ENCODE measurements around the gene ANKMY1. TPM values are rescaled to one million over a fixed set of nuclear protein-coding genes. Genes with fewer than 3 reads are reported as not detected.

Gene ANKMY1
- total and polyA plus RNA-seq, 2 experiments from 2014 or later: 2.3 to 8.9 TPM

DNA sequence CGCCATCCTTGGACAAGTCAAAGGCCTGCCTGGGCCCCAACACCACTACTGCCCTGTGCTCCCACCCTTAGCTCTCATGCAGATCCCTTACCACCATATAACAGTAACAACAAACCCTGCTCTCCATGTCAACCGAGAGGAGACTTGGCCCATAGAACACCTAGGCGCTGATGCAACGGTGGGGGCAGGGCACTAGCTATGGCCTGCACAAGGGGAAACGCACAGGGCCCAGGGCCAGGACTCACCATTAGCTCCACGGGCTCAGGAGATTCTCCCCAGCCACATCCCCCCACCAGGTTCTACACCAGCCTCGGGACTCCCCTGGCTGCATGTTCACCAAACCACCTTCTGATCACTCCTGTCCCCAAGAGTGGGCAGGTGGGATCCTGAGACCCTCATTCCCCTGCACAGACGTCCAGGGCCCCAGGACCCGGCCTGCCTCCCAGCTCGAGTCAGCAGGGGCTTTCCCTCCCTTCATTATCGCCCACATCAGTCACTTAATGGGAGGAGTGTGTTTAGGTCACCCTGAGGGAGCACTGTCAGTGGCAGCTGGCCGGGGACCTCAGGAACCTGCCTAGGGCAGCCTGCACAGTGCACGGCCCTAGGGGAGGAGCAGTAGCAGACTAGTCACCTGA is 29.3 kb downstream of the ANKMY1 start:
- no peaks in the 10 kb centered on the region for H3K4me1 Mint-ChIP-seq
- no peaks in the 10 kb centered on the region for H3K27me3 ChIP-seq (ENCODE audit: insufficient read depth)
- no peak overlapping the region for H3K27ac Mint-ChIP-seq
- H3K4me3 ChIP-seq: no peak overlapping the region
- H3K27me3 Mint-ChIP-seq (ENCODE audit: insufficient read depth, low read depth, poor library complexity): peaks cover 5% of the 10 kb centered on the region
- ATAC-seq: no peak
- no peak overlapping the region for H3K27ac ChIP-seq (ENCODE audit: low read depth)
- H3K4me2 ChIP-seq: no peak overlapping the region
- no peaks in the 10 kb centered on the region for H3F3A ChIP-seq (replicated peaks; ENCODE audit: low read depth)
- H3K9me2 ChIP-seq (ENCODE audit: insufficient read depth): peaks cover 3% of the 10 kb centered on the region; the same call in 1 of the 2 replicates
- H3K9me3 Mint-ChIP-seq: peaks cover 86% of the 10 kb centered on the region
- peaks cover 14% of the 10 kb centered on the region; the same call in 1 of the 2 replicates for H3K36me3 ChIP-seq (ENCODE audit: insufficient read depth)
- H4K20me1 ChIP-seq (replicated peaks; ENCODE audit: insufficient read depth): no peaks in the 10 kb centered on the region
- no peak overlapping the region for H2AFZ ChIP-seq
- H3K36me3 Mint-ChIP-seq (ENCODE audit: low read depth): peaks cover 75% of the 10 kb centered on the region
- H3K79me2 ChIP-seq (replicated peaks; ENCODE audit: insufficient read depth): no peaks in the 10 kb centered on the region
- H3K4me1 ChIP-seq (ENCODE audit: insufficient read depth): no peaks in the 10 kb centered on the region
- no peak for DNase-seq (ENCODE audit: low spot score)
- H3K4me3 Mint-ChIP-seq: no peak overlapping the region
- TF ChIP-seq CREB1 (CRISPR knock-in tag; IDR thresholded peaks at IDR 0.05; ENCODE audit: low read depth): no peak
- TF ChIP-seq JUNB (IDR thresholded peaks at IDR 0.05; ENCODE audit: unreplicated experiment): no peak
- TF ChIP-seq, protein P1, sequence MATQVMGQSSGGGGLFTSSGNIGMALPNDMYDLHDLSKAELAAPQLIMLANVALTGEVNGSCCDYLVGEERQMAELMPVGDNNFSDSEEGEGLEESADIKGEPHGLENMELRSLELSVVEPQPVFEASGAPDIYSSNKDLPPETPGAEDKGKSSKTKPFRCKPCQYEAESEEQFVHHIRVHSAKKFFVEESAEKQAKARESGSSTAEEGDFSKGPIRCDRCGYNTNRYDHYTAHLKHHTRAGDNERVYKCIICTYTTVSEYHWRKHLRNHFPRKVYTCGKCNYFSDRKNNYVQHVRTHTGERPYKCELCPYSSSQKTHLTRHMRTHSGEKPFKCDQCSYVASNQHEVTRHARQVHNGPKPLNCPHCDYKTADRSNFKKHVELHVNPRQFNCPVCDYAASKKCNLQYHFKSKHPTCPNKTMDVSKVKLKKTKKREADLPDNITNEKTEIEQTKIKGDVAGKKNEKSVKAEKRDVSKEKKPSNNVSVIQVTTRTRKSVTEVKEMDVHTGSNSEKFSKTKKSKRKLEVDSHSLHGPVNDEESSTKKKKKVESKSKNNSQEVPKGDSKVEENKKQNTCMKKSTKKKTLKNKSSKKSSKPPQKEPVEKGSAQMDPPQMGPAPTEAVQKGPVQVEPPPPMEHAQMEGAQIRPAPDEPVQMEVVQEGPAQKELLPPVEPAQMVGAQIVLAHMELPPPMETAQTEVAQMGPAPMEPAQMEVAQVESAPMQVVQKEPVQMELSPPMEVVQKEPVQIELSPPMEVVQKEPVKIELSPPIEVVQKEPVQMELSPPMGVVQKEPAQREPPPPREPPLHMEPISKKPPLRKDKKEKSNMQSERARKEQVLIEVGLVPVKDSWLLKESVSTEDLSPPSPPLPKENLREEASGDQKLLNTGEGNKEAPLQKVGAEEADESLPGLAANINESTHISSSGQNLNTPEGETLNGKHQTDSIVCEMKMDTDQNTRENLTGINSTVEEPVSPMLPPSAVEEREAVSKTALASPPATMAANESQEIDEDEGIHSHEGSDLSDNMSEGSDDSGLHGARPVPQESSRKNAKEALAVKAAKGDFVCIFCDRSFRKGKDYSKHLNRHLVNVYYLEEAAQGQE (IDR thresholded peaks at IDR 0.05; ENCODE audit: unreplicated experiment): no peak
- no peak for TF ChIP-seq NANOG (IDR thresholded peaks at IDR 0.05; ENCODE audit: borderline replicate concordance)
- no peak for TF ChIP-seq EZH2phosphoT487 (IDR thresholded peaks at IDR 0.05; ENCODE audit: unreplicated experiment)
- no peak for TF ChIP-seq STAT1 (IDR thresholded peaks at IDR 0.05; ENCODE audit: unreplicated experiment)
- TF ChIP-seq POLR2AphosphoS5 (IDR thresholded peaks at IDR 0.05; ENCODE audit: low read depth): no peak
- TF ChIP-seq, protein P2, sequence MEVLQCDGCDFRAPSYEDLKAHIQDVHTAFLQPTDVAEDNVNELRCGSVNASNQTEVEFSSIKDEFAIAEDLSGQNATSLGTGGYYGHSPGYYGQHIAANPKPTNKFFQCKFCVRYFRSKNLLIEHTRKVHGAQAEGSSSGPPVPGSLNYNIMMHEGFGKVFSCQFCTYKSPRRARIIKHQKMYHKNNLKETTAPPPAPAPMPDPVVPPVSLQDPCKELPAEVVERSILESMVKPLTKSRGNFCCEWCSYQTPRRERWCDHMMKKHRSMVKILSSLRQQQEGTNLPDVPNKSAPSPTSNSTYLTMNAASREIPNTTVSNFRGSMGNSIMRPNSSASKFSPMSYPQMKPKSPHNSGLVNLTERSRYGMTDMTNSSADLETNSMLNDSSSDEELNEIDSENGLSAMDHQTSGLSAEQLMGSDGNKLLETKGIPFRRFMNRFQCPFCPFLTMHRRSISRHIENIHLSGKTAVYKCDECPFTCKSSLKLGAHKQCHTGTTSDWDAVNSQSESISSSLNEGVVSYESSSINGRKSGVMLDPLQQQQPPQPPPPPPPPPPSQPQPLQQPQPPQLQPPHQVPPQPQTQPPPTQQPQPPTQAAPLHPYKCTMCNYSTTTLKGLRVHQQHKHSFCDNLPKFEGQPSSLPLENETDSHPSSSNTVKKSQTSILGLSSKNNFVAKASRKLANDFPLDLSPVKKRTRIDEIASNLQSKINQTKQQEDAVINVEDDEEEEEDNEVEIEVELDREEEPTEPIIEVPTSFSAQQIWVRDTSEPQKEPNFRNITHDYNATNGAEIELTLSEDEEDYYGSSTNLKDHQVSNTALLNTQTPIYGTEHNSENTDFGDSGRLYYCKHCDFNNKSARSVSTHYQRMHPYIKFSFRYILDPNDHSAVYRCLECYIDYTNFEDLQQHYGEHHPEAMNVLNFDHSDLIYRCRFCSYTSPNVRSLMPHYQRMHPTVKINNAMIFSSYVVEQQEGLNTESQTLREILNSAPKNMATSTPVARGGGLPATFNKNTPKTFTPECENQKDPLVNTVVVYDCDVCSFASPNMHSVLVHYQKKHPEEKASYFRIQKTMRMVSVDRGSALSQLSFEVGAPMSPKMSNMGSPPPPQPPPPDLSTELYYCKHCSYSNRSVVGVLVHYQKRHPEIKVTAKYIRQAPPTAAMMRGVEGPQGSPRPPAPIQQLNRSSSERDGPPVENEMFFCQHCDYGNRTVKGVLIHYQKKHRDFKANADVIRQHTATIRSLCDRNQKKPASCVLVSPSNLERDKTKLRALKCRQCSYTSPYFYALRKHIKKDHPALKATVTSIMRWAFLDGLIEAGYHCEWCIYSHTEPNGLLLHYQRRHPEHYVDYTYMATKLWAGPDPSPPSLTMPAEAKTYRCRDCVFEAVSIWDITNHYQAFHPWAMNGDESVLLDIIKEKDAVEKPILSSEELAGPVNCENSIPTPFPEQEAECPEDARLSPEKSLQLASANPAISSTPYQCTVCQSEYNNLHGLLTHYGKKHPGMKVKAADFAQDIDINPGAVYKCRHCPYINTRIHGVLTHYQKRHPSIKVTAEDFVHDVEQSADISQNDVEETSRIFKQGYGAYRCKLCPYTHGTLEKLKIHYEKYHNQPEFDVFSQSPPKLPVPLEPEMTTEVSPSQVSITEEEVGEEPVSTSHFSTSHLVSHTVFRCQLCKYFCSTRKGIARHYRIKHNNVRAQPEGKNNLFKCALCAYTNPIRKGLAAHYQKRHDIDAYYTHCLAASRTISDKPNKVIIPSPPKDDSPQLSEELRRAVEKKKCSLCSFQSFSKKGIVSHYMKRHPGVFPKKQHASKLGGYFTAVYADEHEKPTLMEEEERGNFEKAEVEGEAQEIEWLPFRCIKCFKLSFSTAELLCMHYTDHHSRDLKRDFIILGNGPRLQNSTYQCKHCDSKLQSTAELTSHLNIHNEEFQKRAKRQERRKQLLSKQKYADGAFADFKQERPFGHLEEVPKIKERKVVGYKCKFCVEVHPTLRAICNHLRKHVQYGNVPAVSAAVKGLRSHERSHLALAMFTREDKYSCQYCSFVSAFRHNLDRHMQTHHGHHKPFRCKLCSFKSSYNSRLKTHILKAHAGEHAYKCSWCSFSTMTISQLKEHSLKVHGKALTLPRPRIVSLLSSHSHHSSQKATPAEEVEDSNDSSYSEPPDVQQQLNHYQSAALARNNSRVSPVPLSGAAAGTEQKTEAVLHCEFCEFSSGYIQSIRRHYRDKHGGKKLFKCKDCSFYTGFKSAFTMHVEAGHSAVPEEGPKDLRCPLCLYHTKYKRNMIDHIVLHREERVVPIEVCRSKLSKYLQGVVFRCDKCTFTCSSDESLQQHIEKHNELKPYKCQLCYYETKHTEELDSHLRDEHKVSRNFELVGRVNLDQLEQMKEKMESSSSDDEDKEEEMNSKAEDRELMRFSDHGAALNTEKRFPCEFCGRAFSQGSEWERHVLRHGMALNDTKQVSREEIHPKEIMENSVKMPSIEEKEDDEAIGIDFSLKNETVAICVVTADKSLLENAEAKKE (CRISPR knock-in tag; IDR thresholded peaks at IDR 0.05): no peak
- no peak for TF ChIP-seq ZNF114 (CRISPR knock-in tag; IDR thresholded peaks at IDR 0.05)
- TF ChIP-seq, protein P3, sequence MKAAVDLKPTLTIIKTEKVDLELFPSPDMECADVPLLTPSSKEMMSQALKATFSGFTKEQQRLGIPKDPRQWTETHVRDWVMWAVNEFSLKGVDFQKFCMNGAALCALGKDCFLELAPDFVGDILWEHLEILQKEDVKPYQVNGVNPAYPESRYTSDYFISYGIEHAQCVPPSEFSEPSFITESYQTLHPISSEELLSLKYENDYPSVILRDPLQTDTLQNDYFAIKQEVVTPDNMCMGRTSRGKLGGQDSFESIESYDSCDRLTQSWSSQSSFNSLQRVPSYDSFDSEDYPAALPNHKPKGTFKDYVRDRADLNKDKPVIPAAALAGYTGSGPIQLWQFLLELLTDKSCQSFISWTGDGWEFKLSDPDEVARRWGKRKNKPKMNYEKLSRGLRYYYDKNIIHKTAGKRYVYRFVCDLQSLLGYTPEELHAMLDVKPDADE (IDR thresholded peaks at IDR 0.05): no peak
- no peak for TF ChIP-seq ZNF331 (CRISPR knock-in tag; IDR thresholded peaks at IDR 0.05; ENCODE audit: low read depth)
- TF ChIP-seq, protein P4, sequence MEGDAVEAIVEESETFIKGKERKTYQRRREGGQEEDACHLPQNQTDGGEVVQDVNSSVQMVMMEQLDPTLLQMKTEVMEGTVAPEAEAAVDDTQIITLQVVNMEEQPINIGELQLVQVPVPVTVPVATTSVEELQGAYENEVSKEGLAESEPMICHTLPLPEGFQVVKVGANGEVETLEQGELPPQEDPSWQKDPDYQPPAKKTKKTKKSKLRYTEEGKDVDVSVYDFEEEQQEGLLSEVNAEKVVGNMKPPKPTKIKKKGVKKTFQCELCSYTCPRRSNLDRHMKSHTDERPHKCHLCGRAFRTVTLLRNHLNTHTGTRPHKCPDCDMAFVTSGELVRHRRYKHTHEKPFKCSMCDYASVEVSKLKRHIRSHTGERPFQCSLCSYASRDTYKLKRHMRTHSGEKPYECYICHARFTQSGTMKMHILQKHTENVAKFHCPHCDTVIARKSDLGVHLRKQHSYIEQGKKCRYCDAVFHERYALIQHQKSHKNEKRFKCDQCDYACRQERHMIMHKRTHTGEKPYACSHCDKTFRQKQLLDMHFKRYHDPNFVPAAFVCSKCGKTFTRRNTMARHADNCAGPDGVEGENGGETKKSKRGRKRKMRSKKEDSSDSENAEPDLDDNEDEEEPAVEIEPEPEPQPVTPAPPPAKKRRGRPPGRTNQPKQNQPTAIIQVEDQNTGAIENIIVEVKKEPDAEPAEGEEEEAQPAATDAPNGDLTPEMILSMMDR (conservative IDR thresholded peaks at IDR 0.05; ENCODE audit: low read depth in 2 of 2): no peak
- TF ChIP-seq EZH2 (IDR thresholded peaks at IDR 0.05; ENCODE audit: low read depth, unreplicated experiment): no peak
